PC-9 (cell line): ENCODE results near the gene ORM2.
"Not testable (repeated sequence)": the region's sequence is repeated elsewhere in the genome, so short reads cannot be mapped to it uniquely, and the experiment has no call there.

ENCODE experiments used
- CTCF ChIP-seq: fragments of 200-600 bp; sonication (generic); conservative IDR thresholded peaks from 2 replicates; pipeline ENCODE4 v1.6.1; 2017; ENCODE audit warnings: mixed run types, antibody characterized with exemption, mild to moderate bottlenecking, moderate library complexity
- EZH2 ChIP-seq: fragments of 200-600 bp; sonication (generic); IDR thresholded peaks from 2 replicates; pipeline ENCODE4 v1.8.0; 2017; ENCODE audit warnings: antibody characterized with exemption, low read depth

GRCh38 chr9:114325684-114326254, 3.9 kb upstream of the ORM2 start:
- not testable (repeated sequence) for TF ChIP-seq CTCF, EZH2
